Renal cortical epithelial cell (primary cell): ENCODE measurements around the gene PROZ. TPM values are rescaled to one million over a fixed set of nuclear protein-coding genes. Genes with fewer than 3 reads are reported as not detected.

Experiments used
- DNase-seq: peaks from one replicate; pipeline ENCODE4 v3.0.0-alpha.2; 2011; ENCODE audit warnings: low read depth
- total RNA-seq: library from RNA; depleted of rRNA; stranded (reverse); fragments of >200 nt; gene quantifications from 2 replicates; pipeline ENCODE4 v1.2.3, GENCODE V29; 2014

Gene PROZ
- total RNA-seq, 1 donor from 2014 or later, result not detected

DNA sequence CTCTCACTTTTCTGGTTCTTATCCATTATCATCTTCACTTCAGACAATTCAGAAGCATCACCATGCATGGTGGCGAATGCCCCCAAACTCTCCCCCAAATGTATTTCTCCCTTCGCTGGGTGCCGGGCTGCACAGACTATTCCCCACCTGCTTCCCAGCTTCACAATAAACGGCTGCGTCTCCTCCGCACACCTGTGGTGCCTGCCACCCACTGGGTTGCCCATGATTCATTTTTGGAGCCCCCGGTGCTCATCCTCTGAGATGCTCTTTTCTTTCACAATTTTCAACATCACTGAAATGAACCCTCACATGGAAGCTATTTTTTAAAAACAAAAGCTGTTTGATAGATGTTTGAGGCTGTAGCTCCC, 38.6 kb upstream of the PROZ start:
- DNase-seq, result no peak

DNA sequence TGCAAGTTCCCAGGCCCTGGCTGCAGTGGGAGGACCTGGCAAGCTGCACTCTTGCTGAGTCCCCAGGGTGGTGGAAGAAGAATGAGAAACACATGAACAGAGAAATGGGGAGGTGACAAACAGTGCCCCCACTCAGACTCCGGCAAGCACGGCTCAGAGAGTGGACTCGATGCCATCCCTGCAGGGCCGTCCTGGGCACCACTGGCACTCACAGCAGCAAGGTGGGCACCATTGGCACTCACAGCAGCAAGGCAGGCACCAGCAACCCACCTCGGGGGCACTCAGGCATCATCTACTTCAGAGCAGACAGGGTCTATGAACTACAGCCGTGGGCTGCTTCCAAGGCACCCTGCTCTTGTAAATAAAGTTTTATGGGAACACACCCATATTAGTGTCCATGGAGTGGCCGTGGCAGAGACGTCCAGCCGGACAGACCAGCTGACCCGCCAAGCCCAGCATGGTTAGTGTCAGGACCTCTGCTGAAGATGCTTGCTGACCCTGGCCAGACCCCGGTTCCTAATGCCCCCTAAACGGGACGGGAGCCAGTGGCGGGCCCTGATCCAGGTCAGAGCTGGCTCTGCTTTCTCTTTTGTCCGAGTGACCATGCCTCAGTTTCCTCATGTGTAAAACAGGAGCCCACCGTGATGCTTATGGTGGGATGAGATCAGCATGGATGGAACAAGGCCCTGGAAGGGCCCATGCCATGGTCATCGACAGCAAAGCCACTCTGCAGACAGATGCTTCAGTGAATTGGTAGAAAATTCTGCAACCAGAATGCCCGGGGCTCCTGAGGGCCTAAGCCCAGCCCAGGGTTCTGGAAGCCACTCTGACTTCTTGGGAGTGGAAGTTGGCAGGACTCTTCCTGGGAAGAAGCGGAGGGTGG, 37.9 kb upstream of the PROZ start:
- DNase-seq, result no peak

DNA sequence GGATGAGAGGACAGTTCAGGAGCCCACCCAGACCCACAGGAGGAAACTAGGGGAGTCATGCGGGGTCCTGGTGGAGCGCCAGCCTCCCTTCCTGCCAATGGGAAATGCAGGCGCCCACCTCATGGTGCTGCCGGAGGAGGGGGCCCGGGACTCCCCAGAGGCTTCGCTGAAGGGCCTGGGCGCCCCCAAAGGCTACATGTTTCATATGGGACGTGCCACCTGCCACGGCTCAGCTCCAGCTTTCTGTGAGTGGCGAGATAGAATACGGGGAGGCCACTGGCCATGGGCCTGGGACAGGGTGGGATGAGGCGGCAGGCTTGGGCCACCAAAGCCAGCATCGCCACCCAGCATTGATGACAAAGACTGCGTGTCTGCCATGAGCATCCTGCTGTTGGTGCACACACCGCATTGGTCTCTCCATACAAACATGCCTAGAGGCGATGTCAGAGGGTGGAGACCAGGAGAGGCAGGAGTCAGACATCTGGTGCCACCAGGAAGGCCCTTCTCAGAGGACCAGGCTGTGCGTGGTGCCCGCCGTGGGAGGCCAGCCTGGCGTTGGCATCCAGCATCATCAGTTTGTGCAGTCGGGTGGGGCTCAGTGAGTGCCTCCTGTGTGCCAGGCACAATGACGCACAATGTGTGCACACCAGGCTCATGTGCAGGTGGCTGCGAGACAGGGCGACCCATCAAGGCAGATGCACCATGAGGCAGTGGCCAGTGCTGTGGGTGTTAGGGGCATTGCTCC, 37.1 kb upstream of the PROZ start:
- DNase-seq, result no peak

DNA sequence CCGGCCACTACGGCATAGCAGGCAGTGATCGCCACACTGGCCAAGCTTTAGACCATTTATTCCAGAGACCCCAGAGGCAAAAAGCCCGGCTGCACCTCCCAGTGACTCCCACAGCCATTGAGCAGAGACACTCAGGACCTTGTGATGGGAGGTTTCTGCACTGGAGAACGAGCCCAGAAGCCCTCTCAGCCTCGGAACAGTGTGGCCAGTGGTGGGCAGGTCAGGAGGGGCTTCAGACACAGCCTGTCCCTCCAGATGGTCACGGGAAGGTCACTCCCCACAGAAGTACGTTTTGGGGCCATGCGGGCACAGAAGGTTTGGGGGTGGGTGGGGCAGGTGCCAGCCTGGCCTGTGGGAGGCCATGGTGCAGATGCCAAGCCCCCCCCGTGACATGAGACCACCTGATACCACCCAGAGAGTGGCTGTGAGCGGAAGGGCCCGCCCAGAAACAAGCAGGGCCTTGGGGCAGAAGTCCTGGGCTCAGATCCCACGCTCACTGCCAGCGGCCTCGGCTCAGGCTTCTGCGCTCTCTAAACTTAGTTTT, 36.4 kb upstream of the PROZ start:
- DNase-seq, result no peak

DNA sequence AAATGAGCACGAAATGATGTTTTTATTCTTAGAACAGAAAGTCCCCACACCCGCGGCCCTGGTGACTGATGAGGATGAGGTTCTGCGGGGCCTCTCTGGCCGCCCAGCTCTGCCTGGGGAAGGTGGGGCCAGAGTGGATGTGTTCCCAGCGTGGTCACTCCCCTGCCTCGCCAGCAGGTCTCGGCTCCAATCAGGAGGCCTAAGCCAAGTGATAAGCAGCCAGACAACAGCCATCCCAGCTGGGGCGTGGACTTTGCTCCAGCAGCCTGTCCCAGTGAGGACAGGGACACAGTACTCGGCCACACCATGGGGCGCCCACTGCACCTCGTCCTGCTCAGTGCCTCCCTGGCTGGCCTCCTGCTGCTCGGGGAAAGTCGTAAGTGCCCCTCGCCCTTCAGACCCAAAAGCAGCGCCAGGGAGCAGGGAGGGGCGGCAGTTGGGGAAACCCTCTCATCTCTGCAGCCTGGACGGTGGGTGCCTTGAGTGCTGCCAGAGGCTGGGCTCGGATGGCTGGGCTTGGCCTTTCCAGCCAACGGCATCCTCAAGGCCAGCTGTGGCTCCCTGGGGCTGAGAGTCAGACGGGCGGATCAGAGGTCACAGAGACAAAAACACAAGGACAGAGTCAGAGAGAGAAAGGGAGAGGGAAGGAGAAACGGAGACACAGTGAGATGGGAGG, 35.8 kb upstream of the PROZ start, which contains the start of gene F10:
TSS of gene F10 (plus strand) at position 250 of the 676 bp plus-strand sequence. CDS start at position 307, 57 bp downstream.
- DNase-seq, result no peak

DNA sequence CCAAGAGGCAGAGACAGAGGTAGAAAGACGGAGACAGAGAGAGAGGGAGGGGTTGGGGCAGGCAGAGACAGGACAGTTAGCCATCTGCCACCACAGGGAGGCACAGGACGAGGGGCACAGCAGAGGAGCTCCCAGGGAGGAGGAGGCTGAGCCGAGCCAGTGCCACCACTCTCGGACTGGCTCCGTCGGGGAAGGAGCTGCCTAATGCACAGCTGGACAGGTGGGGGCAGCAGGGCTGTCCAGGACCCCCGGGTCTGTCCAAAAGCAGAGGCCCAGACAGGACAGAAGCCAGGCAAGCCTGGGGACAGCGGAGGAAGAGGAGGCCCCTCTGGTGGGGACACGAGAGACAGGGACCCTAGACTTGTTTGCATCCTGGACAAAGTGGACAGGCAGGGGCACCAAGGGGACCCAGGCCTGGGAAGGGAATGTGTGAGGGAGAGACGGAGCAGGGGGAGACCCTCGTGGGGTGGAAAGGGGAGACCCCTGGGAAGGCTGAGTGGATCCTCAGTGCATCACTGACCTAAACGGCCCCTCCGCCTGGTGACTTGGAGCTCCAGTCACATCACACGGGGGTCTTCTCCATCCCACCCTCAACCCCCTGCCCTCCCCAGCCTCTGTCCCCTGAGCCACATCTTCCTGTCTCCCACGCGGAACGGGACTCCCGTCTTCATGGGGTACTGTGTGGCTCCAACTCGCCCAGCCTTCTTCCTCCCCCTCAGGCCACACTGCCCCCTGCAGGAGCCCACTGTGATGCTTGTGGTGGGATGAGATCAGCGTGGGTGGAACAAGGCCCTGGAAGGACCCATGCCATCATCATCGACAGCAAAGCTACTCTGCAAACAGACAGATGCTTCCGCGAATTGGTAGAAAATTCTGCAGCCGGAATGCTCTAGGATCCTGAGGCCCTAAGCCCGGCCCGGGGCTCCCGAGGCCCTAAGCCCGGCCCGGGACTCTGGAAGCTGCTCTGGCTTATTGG, 34.9 kb upstream of the PROZ start:
- no peak for DNase-seq

DNA sequence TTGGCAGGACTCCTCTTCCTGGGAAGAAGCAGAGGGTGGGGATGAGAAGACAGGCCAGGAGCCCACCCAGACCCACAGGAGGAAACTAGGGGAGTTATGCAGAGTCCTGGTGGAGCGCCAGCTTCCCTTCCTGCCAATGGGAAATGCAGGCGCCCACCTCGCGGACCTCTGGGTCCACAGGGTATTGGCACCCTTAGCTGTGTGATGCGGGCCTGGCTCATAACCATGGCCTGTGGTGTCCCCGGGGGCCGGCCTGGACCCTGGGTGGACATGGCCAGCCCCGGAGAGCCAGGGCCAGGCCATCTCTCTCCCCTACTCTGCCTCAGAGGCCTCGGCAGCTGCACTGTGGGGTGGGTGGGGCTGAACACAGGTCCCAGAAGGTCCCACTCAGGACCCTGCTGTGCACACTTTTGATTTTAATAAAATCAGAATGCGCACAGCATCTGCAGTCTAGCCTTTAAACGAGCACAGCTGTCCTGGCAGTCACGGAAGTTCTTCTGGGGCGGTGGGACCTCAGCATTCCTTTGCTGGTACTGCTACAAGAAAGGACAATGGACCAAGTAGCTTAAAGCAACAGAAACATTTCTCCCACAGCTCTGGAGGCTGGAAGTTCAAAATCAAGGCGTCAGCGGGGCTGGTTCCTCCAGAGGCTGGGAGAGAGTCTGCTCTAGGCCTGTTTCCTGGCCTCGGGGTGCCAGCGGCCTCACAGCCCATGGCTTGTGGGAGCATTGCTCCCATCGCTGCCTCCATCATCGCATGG, 34.1 kb upstream of the PROZ start:
- no peak for DNase-seq

DNA sequence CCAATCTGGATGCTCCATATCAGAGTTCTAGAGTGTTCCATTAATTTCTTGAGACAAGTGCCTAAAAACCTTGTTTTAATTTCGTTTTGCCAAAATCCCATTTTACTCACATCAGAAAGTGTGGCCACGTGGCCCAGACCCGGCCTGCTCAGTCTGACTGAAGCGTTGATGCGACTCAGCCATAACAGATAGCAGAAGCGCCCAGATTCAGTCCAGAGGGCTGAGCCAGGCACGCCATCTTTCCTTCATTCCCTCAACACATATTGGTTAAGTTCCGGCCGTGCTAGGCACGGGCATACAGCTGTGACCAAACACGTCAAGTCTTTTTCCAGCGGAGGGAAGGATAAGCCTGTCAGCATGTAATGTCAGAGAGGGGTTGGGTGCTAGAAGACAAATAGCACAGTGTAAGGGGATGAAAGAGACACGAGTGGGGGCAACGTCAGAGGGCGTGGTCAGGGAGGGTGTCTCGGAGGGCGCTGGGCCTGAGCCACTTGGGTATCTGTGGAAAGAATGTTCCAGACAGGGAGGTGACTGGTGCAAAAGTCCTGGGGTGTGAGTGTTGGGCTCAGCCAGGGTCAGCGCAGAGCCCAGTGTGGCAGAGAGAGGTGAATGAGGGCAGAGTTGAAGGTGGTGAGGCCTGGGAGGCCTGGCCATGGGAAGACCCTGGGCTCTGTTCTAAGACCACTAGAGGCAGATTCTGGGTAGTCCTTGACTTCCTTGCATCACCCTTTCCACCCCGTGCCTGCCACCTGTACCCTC, 32.8 kb upstream of the PROZ start:
- DNase-seq, result no peak

DNA sequence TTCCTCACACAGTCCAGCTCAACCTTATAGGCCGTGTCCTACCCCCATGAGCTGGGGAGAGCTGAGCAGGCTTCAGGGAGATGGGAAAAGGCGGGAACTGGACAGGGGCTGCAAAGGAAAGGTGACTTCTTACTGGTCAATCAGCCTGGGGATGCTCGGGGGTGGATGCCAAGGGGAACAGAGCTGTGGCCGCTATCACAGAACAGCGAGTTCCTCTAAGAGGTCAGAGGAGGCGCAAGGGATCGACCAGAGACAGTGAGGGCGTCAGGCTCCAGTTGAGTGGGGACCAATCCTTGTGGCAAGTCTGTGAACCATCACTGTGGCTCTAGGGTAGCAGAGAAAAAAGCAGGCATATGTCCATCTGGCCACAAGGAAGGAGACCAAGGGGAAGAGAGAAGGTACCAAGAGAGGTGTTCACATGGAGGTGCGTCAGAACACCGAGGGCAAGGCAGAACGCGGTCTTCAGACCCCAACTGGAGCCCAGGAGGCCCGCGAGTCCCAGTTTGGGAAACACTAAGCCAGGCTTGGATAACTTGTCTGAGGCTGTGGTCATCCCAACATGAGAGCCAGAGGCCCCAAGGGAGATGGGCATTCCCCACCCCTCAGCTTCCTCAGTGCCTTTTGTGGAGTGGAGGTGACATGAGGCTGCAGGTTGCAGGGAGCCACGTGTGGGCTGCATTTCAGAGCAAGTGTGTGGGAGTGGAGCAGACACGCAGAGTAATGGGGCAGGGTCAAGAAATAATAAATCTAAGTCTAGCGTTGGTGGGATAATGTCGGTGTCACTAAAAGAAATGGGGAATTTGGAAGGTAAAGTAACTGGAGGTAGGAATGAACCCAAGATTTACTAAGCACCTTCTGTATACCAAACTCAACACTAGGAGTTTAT, 31.9 kb upstream of the PROZ start:
- no peak for DNase-seq

DNA sequence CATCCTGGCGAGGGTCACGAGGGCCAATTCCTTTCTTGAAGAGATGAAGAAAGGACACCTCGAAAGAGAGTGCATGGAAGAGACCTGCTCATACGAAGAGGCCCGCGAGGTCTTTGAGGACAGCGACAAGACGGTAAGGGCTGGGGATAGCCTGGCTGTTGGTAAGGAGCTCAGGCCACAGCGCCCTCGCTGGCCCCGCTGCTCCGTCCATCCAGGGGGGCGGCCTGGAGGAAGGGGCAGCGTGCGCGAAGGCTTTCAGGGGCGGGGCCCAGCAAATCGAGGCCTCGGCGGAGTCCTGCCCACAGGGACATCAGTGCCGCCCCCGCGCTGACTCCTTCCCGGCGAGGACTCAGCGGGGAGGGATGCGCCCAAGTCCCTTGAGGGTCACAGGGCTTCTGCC, 29.0 kb upstream of the PROZ start:
- DNase-seq, result no peak

DNA sequence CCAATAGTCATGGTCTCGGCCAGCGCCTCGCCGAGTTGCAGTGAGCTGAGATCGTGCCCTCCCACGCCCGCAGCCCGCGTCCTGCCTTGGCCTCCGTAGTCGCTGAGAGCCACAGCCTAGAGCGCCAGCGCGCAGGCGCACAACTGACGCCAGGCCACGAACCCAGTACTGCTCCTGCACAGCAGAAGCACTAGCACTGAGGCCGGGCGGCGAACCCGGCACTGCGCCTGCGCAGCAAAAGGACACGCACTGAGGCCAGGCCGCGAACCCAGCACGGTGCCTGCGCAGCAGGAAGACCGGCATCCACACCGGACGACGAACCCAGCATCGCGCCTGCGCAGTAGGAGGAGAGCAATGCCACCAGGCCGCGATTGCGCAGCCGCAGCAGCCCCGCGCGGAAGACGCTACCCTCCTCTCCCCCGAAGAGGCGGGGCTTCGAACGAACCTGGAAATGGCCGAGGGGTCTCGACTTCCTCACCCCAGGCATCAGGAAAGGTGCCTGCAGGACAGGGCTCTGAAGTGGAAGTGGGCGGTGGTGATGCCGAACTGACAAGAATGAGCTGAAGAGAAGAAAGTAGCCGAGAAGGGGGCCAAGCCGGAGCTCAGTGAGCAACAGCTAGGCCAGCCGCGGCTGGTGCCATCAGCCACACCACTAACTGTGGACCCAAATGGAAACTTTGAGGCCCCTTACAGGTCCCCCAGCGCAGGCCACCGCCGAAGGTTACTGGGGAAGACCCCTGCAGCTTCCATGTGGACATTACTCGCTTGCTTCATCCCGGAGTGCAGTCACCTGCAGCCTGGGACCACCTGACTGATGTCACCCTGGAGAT, 28.3 kb upstream of the PROZ start:
- no peak for DNase-seq

DNA sequence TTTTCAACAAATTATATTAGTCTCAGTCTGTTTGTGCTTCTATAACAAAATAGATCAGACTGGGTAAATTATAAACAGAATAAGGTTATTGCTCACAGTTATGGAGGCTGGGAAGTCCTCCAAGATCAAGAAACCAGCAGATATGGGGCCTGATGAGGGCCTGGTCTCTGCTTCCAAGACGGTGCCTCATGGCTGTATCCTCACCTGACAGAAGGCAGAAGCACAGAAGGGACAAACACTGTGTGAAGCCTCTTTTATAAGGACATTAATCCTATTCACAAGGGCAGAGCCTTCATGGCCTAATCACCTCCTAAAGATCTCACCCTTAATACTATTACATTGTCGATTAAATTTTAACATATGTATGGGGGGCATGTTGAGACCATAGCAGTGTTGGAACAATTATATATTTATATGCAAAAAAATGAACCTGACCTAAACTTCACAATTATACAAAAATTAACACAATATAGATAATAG, 23.1 kb upstream of the PROZ start:
- no peak for DNase-seq

DNA sequence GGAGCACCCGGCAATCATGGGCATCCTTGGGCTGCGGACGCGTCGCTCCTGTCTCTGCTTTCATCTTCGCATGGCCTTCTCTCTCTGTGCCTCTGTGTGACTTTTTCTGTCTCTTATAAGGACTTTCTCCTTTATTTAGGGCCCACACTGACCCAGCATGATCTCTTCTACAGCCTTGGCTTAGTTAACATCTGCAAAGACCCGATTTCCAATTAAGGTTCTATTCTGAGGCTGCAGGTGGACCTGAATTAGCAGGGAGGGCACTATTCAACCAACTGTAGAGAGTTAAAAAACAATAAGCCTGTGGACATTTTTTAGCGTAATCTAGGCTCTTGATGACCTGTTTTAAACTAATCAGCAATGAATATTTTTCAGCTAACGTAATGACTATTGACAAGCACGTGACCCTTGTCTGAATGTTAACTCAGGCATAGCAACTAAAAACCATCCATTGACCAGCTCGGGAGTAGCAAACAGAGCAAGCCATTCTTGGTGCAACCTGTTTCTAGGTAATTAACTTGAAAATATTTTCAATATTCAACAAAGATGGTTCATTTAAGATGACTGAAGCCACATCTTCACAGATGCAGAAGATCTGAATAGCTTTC, 20.7 kb upstream of the PROZ start:
- DNase-seq, result peak; percentile 44

DNA sequence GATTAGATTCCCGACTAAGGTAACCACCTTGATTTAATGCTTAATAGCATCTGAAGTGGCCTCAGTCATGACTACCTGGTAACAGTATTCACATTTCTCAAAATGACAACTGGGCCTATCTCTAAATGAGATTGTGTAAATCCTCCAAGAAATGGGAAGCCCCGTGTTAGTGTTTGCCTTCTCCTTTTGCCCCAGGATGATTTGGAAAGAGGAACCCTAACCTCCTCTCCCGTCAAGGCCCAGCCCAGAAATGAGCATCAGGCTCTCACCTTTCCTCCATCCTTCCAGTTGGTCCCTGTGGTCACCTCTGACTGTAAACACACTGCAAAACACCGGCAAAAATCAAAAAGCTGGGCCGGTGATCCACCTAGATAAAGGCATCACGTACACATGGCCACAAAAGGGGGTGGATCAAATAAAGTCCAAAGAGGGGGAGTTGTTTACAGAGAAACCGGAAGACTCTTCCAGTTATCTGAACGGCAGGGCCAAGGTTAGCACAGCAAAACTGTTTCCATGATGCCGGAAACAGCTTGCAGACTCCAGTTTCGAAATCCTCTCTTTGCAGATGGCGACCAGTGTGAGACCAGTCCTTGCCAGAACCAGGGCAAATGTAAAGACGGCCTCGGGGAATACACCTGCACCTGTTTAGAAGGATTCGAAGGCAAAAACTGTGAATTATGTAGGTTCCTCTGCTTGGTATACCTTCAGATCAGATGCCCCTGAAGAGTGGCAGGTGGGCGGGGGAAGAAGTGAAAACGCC, 19.5 kb upstream of the PROZ start:
- no peak for DNase-seq

DNA sequence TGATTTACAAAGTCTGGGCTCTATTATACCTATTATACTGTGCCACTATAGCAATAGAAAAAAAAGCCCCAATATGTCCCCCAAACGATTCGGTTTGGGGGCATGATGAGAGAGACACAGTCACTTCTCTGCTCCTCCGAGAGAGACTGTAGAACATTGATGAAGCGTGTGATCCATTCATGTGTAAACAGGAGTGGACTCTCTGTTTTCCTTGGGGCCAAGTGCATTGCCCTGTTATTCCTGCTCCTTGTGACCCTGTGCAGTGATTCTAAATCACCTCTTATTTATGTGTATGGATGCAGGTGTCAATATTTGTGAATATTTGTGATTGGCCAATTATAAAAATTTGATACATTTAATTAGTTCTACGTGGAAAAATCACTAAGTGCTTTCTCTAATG, 18.9 kb upstream of the PROZ start:
- no peak for DNase-seq
